Measurements from ENCODE around the gene KIAA1755.
"Not testable (repeated sequence)": the region's sequence is repeated elsewhere in the genome, so short reads cannot be mapped to it uniquely, and the experiment has no call there.

Gene KIAA1755

DNA sequence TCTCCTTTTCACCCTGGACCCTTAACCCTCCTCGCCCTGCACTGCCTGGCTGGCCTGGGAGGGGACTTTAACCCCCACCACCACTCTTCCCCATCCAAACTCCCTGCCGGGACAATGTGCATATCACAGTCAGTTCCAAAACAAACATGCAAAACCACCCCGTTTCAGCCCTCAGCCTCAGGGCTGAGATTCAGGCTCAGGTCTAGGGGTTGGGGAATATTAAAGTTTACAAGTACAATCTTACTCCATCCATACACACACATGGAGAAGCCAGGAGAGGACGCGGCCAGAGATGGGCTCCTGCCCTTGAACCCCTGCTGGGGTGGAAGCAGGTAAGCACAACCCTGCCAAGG, 534 bp downstream of the KIAA1755 start:
- DNase-seq = no peak

GRCh38 chr20:38258545-38259215, 1.9 kb downstream of the KIAA1755 start:
- no peak for DNase-seq

GRCh38 chr20:38256966-38257365, 3.6 kb downstream of the KIAA1755 start:
- no peak for DNase-seq

DNA sequence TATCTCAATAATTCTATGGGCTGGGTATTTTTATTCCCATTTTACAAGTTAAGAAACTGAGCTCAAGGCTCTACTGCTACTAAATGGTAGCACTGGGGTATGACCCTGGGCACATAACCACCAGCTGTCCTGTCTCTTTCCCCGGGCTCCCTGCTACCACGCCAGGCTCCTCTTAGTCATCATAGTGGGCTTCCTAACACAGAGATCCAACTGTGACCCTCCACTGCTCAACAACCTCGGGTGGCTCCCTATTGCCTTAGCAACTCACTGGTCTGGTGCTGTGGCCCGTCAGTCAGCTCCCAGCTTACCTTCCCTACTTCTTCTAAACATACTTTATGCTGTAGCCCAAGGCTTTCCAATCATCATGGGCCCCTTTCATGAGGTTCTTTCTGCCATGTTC, 4.5 kb downstream of the KIAA1755 start:
- no peak for DNase-seq

DNA sequence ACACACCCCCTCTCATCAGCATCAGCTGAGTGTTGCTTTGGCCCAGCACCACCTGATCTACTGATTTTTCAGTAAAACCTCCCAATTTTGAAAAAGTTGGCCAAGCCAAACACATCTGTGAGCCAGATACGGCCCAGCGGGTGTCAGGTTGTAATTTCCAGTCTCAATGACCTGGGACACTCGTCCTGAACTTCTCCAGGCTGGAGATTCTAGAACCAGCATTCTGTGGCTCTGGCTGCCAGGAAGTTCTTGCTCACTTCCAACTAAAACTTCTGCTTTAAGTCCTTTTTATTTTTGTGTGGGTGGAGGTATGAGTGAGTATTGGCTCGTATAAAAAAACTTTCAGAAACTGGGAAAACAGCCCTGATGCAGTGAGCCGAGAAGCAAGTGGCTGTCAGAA, 5.1 kb downstream of the KIAA1755 start:
- DNase-seq = no peak

DNA sequence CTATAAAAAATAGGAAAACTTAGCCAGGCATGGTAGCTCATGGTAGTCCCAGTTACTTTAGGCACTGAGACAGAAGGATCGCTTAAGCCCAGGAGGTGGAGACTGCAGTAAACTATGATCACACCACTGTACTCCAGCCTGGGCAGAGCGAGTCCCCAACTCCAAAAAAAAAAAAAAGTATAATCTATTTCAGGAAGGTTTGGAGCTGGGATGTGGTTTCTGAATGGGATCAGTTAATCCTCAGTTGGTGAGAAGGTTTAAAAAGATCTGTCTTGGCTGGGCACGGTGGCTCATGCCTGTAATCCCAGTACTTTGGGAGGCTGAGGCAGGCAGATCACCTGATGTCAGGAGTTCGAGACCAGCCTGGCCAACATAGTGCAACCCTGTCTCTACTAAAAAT, 5.9 kb downstream of the KIAA1755 start:
- not testable (repeated sequence) for DNase-seq

DNA sequence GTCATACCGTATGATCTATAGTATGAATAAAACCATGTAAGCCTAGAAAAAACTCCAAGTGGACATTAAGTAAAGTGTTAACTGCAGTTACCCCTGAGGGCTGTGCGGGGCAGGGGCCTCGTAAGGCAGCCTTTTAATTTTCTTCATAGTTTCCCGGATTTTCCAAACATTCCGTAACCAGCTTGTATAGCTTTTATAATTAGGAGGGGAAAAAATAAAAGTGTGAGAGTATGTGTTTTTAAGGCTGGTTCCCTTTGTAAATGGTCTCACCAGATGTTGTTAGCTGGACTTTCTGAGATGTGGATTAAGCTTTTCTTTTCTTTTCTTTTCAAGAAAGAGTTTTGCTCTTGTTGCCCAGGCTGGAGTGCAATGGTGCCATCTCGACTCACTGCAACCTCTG, 7.0 kb downstream of the KIAA1755 start:
- DNase-seq = no peak

DNA sequence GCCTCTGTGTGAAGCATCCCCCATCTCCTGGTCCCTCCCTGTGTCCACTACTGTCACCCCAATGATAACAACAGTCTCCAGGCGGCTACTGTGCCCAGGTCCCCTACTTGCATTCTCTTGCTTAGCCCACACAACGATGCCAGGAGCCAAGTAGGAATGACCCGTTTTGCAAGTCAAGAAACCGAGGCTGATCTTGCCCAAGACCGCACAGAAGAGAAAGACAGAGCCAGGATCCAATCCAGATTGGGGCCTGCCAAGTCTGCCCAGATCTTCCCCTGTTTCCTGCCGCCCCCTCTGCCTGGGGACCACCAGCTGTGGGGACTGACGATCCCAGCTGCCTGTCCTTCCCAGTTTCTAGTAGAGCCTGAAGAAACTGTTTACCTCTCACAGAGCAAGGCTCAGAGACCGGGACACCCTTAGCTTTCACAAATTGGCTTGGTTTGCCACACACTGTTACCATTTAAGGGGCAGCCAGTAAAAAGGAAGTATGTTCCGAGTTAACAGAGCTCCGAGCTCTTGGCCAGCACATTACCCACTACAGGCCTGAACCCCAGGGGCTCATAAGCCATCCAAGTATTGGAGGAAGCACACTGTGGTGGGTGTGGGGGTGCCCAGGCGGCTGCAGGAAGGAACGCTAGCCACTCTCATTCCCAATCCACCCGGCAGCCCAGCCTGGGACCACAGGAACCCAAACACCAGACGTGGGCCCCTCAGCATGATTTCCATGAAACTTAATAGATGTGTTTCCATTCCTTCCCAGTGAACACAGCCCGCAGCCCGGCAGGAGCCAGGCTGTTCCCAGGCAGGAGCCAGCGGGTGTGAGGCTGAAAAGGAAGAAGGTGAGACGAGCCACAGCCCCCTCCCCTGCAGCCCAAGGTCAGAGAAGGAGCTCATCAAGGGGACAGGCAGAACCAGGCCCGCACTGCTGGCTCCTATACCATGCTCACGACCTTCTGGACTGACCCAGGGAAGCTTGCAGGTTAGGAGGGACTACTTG, 7.9 kb downstream of the KIAA1755 start:
- DNase-seq = no peak

DNA sequence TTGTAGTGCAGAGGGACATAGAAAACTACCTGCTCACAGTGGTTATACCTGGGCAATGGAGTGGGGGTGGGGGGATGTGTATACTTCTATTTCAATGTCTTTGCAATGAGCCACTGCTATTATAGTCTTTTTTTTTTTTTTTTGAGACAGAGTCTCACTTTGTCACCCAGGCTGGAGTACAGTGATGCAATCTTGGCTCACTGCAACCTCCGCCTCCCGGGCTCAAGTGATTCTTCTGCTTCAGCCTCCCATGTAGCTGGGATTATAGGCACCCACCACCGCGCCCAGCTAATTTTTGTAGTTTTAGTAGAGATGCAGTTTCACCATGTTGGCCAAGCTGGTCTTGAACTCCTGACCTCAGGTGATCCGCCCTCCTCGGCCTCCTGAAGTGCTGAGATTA, 9.1 kb downstream of the KIAA1755 start:
- not testable (repeated sequence) for DNase-seq

DNA sequence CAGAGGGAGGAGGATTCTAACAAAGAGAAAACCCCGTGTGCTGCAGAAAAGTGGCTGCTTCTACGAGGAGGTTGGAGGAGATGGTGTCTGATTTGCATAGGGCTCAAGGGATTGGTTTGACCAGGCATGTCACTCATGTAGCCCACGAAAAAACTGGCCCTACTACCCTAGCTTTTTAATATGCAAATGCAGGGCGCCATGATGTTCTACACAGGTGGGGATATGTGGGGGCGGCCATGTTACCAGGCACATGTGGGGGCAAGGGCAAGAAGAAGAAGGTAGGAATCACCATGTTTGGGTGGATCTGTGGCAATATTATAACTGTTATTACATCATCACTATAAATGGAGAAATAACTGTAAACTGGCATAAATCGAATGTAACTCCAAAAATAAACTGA, 9.9 kb downstream of the KIAA1755 start:
- DNase-seq = no peak

GRCh38 chr20:38249536-38250310, 10.8 kb downstream of the KIAA1755 start:
- no peak for DNase-seq

- no peak for DNase-seq
Measured at GRCh38 chr20:38248133-38248532, 12.4 kb downstream of the KIAA1755 start.

DNA sequence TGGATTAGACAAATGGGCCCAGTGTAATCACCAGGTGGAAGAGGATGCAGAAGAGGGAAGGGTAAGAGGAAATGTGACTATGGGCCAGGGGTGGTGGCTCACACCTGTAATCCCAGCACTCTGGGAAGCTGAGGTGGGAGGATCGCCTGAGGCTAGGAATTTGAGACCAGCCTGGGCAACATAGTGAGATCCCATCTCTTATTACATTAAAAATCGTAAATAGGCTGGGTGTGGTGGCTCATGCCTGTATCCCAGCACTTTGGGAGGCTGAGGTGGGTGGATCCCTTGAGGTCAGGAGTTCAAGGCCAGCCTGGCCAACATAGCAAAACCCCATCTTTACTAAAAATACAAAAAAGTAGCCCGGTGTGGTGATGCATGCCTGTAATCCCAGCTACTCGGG, 12.8 kb downstream of the KIAA1755 start:
- not testable (repeated sequence) for DNase-seq

GRCh38 chr20:38247166-38247509, 13.4 kb downstream of the KIAA1755 start:
- DNase-seq = no peak

- DNase-seq = no peak
Measured at GRCh38 chr20:38246357-38247165, 14.0 kb downstream of the KIAA1755 start.

GRCh38 chr20:38245753-38246152, 14.8 kb downstream of the KIAA1755 start:
- no peak for DNase-seq

GRCh38 chr20:38243709-38244020, 16.9 kb downstream of the KIAA1755 start:
- no peak for DNase-seq

DNA sequence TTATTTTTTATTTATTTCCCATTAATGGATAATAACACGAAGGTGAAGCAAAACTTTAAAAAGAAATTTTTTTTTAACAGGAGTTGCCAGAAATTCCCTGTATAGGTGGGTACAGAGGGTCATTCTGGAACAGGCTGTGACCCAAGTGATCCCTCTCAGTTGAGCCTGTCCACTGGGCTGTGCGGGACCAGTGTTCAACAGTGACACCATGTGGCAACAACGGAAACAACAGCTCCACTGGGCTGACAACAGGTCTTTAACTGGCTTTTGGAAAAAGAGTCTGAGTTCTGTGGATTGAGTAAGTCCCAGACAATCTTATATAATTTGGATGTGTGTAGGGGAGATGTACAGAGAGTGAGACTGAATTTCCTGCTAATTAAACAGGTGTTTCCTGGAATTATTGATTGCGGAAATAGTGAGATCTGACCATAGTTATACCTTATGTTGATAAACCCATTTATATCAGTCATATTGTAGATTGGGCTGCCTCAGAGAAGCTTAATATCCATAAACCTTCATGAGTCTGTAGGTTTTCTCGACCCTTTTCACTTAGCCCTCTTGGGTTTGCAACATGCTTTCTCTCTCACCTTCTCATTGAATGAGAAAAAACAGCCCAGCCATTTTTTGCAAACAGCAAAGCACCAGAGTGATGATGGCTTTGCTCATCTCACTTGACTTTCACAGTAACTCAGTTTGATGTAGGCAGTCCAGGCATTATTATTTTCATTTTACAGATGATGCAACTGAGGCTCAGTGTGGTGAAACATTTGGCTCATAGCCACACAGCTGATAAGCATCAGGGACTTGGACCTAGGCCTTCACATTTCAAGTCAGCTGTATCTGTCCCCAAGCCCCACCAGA, 17.5 kb downstream of the KIAA1755 start:
- no peak for DNase-seq

- no peak for DNase-seq
Measured at GRCh38 chr20:38241201-38241600, 19.3 kb downstream of the KIAA1755 start.

- DNase-seq = no peak
Measured at GRCh38 chr20:38239441-38239840, 21.1 kb downstream of the KIAA1755 start.

GRCh38 chr20:38238829-38239228, 21.7 kb downstream of the KIAA1755 start:
- no peak for DNase-seq

GRCh38 chr20:38237381-38237780, 23.2 kb downstream of the KIAA1755 start:
- DNase-seq = no peak

Data from fibroblast of skin of abdomen (primary cell).